ENCODE data around the gene SLC6A18.

GRCh38 chr5:1202026-1202797 lies 23.0 kb upstream of the SLC6A18 start:
- TF ChIP-seq CTCF (IDR thresholded peaks at IDR 0.05; ENCODE audit: low read length) (no peak), EZH2 (optimal IDR thresholded peaks at IDR 0.05; ENCODE audit: low read depth, low read length) (no peak)
